GM12878 (cell line): Measurements from ENCODE around the gene SEMA3G. TPM values are rescaled to one million over a fixed set of nuclear protein-coding genes. Genes with fewer than 3 reads are reported as not detected.
A peak's percentile ranks its signal among the peaks of the same experiment; 100 is the strongest.

Experiments used
- EGR1 ChIP-seq, 2 experiments: IDR thresholded peaks; 1 replicate in 1 of 2; 2 replicates in 1 of 2; pipeline ENCODE4 v1.6.1; 2011 to 2012; ENCODE audit warnings: low read depth in 2 of 2, low read length in 2 of 2, borderline replicate concordance in 1 of 2, mild to moderate bottlenecking in 1 of 2, moderate library complexity in 1 of 2
- EP300 ChIP-seq, 2 experiments: fragments of 150-350 bp in 1 of 2; IDR thresholded peaks; 2 replicates each; pipeline ENCODE4 v1.6.1; 2011 to 2012; ENCODE audit warnings: low read depth in 2 of 2, low read length in 2 of 2, borderline replicate concordance in 1 of 2, improper control_type of control experiment in 1 of 2, inconsistent platforms in 1 of 2; ENCODE audit not compliant: control insufficient read depth in 1 of 2
- FOXM1 ChIP-seq: IDR thresholded peaks from 2 replicates; pipeline ENCODE4 v1.6.1; 2012; ENCODE audit warnings: low read depth, mild to moderate bottlenecking, inconsistent platforms, low read length, moderate library complexity
- LARP7 ChIP-seq: fragments of 450-650 bp; IDR thresholded peaks from 2 replicates; pipeline ENCODE4 v1.6.1; 2017; ENCODE audit warnings: mild to moderate bottlenecking
- NR2F1 ChIP-seq: fragments of 450-650 bp; conservative IDR thresholded peaks from 2 replicates; pipeline ENCODE4 v1.6.1; 2017; ENCODE audit warnings: mild to moderate bottlenecking
- TAF1 ChIP-seq: IDR thresholded peaks from 2 replicates; pipeline ENCODE4 v1.6.1; 2011; ENCODE audit warnings: mild to moderate bottlenecking, low read depth, low read length, borderline replicate concordance
- ZBED1 ChIP-seq: IDR thresholded peaks from 2 replicates; pipeline ENCODE4 v1.6.1; 2016; ENCODE audit warnings: borderline replicate concordance
- ZZZ3 ChIP-seq: IDR thresholded peaks from 2 replicates; pipeline ENCODE4 v1.6.1; 2011; ENCODE audit warnings: low read depth; ENCODE audit not compliant: control insufficient read depth, insufficient read length
- polyA plus RNA-seq, 11 experiments: library from polyadenylated mRNA; depleted of rRNA in 4 of 11; unstranded in 6 of 11; stranded (reverse) in 5 of 11; fragments of >200 nt; fragmentation: Nextera tagmentation in 4 of 11; fragmentation: Illumina TruSeq in 1 of 11; extraction: Ambion mirVana in 4 of 11; extraction: Trizol in 1 of 11; gene quantifications; 1 replicate in 1 of 11; 2 replicates in 10 of 11; pipeline versions ENCODE4 v1.2.1 to v1.2.3, GENCODE V29; 2011 to 2016; ENCODE audit warnings: inconsistent platforms in 2 of 11, missing spikeins in 2 of 11, low read depth in 1 of 11
- total RNA-seq, 4 experiments: library from RNA; depleted of rRNA in 3 of 4; stranded (reverse); fragments of >200 nt in 3 of 4; fragmentation: Illumina TruSeq in 1 of 4; extraction: Trizol in 1 of 4; gene quantifications; 2 replicates each; pipeline versions ENCODE4 v1.2.1 to v1.2.3, GENCODE V29; 2013 to 2021
- TF ChIP-seq, protein P1 (sequence below): IDR thresholded peaks from 2 replicates; pipeline ENCODE4 v1.6.1; 2012; ENCODE audit warnings: low read depth, low read length, improper control_type of control experiment
- TF ChIP-seq, protein P2 (sequence below), 3 experiments: IDR thresholded peaks in 2 of 3; conservative IDR thresholded peaks in 1 of 3; 2 replicates each; pipeline ENCODE4 v1.5.1; 2011; ENCODE audit warnings: low read depth in 3 of 3, low read length in 3 of 3, mild to moderate bottlenecking in 3 of 3, control low read depth in 2 of 3, moderate library complexity in 2 of 3, inconsistent platforms in 1 of 3, mixed read lengths in 1 of 3; ENCODE audit not compliant: control insufficient read depth in 2 of 3, insufficient read depth in 1 of 3; ENCODE audit errors: extremely low read depth in 1 of 3
- TF ChIP-seq, protein P3 (sequence below): fragments of 450-650 bp; IDR thresholded peaks from 2 replicates; pipeline ENCODE4 v1.6.1; 2017; ENCODE audit warnings: mild to moderate bottlenecking
- TF ChIP-seq, protein P4 (sequence below): fragments of 450-650 bp; IDR thresholded peaks from 2 replicates; pipeline ENCODE4 v1.6.1; 2017; ENCODE audit warnings: borderline replicate concordance
- TF ChIP-seq, protein P5 (sequence below): fragments of 450-650 bp; IDR thresholded peaks from 2 replicates; pipeline ENCODE4 v1.6.1; 2017; ENCODE audit warnings: antibody characterized with exemption, mild to moderate bottlenecking, moderate library complexity

Gene SEMA3G
- total and polyA plus RNA-seq, 10 of the 15 experiments (the other 5 are each of a cell fraction or from before 2014, with no cell fraction given) = 0.03 to 0.04 TPM; not detected in 8

DNA sequence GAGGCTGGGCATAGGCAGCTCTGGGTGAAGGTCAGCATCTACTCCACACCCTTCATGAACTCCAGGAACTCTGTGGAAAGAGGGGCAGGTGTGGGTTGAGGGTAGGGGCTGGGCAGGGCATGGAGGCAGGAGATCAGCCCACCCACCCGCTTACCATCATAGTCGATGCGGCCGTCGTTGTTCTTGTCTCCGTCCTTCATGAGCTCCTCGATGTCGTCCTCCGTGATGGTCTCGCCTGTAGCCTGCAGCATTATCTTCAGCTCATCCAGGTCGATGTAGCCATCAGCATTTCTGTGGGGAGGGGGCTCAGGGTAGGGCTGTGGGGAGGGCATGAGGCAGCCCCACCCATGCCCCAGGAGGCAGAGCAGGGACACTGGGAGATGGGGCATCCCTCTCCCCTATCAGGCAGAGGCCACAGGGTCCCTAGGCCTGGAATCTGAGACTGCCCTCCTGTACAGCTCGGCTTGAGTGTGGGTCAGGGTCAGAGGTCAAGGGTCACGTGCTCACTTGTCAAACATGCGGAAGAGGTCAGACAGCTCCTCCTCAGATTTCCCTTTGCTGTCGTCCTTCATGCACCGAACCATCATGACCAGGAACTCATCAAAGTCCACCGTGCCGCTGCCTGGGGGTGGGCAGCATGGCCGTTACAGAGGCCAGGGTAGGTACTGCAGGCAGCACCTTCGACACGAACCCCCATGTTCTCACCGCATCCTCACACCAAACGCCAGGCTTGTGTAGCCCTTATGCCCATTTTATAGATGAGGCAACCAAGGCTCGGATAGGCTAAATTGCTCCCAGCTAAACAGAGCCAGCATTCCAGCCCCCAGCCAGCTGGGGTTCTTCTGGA lies 6.6 kb upstream of the SEMA3G start (continued):
- no peak for TF ChIP-seq FOXM1
- no peak for TF ChIP-seq ZZZ3
- TF ChIP-seq, protein P1, sequence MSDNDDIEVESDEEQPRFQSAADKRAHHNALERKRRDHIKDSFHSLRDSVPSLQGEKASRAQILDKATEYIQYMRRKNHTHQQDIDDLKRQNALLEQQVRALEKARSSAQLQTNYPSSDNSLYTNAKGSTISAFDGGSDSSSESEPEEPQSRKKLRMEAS = no peak
- no peak for TF ChIP-seq TAF1
- TF ChIP-seq EGR1 (IDR thresholded peaks at IDR 0.05; ENCODE audit: borderline replicate concordance in 1 of 2, low read depth in 2 of 2, low read length in 2 of 2) = no peak
- TF ChIP-seq, protein P2, sequence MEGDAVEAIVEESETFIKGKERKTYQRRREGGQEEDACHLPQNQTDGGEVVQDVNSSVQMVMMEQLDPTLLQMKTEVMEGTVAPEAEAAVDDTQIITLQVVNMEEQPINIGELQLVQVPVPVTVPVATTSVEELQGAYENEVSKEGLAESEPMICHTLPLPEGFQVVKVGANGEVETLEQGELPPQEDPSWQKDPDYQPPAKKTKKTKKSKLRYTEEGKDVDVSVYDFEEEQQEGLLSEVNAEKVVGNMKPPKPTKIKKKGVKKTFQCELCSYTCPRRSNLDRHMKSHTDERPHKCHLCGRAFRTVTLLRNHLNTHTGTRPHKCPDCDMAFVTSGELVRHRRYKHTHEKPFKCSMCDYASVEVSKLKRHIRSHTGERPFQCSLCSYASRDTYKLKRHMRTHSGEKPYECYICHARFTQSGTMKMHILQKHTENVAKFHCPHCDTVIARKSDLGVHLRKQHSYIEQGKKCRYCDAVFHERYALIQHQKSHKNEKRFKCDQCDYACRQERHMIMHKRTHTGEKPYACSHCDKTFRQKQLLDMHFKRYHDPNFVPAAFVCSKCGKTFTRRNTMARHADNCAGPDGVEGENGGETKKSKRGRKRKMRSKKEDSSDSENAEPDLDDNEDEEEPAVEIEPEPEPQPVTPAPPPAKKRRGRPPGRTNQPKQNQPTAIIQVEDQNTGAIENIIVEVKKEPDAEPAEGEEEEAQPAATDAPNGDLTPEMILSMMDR (IDR thresholded peaks at IDR 0.05 in 2 of 3, conservative IDR thresholded peaks at IDR 0.05 in 1 of 3; ENCODE audit: control insufficient read depth in 2 of 3, extremely low read depth in 1 of 3, insufficient read depth in 1 of 3, low read depth in 3 of 3, low read length in 3 of 3) = peak in 2 of 3 experiments; percentile 10 to 24; a peak in 1 of 6 replicates
- peak; percentile 80 for TF ChIP-seq NR2F1
- TF ChIP-seq, protein P3, sequence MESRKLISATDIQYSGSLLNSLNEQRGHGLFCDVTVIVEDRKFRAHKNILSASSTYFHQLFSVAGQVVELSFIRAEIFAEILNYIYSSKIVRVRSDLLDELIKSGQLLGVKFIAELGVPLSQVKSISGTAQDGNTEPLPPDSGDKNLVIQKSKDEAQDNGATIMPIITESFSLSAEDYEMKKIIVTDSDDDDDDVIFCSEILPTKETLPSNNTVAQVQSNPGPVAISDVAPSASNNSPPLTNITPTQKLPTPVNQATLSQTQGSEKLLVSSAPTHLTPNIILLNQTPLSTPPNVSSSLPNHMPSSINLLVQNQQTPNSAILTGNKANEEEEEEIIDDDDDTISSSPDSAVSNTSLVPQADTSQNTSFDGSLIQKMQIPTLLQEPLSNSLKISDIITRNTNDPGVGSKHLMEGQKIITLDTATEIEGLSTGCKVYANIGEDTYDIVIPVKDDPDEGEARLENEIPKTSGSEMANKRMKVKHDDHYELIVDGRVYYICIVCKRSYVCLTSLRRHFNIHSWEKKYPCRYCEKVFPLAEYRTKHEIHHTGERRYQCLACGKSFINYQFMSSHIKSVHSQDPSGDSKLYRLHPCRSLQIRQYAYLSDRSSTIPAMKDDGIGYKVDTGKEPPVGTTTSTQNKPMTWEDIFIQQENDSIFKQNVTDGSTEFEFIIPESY = no peak
- TF ChIP-seq LARP7 = no peak
- TF ChIP-seq, protein P4, sequence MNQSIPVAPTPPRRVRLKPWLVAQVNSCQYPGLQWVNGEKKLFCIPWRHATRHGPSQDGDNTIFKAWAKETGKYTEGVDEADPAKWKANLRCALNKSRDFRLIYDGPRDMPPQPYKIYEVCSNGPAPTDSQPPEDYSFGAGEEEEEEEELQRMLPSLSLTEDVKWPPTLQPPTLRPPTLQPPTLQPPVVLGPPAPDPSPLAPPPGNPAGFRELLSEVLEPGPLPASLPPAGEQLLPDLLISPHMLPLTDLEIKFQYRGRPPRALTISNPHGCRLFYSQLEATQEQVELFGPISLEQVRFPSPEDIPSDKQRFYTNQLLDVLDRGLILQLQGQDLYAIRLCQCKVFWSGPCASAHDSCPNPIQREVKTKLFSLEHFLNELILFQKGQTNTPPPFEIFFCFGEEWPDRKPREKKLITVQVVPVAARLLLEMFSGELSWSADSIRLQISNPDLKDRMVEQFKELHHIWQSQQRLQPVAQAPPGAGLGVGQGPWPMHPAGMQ = no peak
- TF ChIP-seq, protein P5, sequence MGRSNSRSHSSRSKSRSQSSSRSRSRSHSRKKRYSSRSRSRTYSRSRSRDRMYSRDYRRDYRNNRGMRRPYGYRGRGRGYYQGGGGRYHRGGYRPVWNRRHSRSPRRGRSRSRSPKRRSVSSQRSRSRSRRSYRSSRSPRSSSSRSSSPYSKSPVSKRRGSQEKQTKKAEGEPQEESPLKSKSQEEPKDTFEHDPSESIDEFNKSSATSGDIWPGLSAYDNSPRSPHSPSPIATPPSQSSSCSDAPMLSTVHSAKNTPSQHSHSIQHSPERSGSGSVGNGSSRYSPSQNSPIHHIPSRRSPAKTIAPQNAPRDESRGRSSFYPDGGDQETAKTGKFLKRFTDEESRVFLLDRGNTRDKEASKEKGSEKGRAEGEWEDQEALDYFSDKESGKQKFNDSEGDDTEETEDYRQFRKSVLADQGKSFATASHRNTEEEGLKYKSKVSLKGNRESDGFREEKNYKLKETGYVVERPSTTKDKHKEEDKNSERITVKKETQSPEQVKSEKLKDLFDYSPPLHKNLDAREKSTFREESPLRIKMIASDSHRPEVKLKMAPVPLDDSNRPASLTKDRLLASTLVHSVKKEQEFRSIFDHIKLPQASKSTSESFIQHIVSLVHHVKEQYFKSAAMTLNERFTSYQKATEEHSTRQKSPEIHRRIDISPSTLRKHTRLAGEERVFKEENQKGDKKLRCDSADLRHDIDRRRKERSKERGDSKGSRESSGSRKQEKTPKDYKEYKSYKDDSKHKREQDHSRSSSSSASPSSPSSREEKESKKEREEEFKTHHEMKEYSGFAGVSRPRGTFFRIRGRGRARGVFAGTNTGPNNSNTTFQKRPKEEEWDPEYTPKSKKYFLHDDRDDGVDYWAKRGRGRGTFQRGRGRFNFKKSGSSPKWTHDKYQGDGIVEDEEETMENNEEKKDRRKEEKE = no peak
- no peak for TF ChIP-seq EP300 (IDR thresholded peaks at IDR 0.05; ENCODE audit: borderline replicate concordance in 1 of 2, control insufficient read depth in 1 of 2, low read depth in 2 of 2, low read length in 2 of 2)
- TF ChIP-seq ZBED1 = no peak
- TF ChIP-seq, all 136 proteins: peak for 5
